Vagina (tissue), 2 donors: ENCODE data around the gene CERT1. TPM values are rescaled to one million over a fixed set of nuclear protein-coding genes. Genes with fewer than 3 reads are reported as not detected.
"Not testable (repeated sequence)": the region's sequence is repeated elsewhere in the genome, so short reads cannot be mapped to it uniquely, and the experiment has no call there.

ENCODE experiments used
- DNase-seq, 2 donors: peaks; one replicate each; pipeline ENCODE4 v3.0.0-alpha.2; 2017; ENCODE audit errors: extremely low spot score in 2 of 2
- H3K27ac ChIP-seq: fragments of 200-600 bp; sonication (generic); one replicate; pipeline ENCODE4 v1.5.1; 2019
- H3K27me3 ChIP-seq: fragments of 200-600 bp; sonication (generic); one replicate; pipeline ENCODE4 v1.5.1; 2019
- H3K36me3 ChIP-seq, 2 donors: fragments of 200-600 bp; sonication (generic); one replicate each; pipeline ENCODE4 v1.5.1; 2017 to 2019
- H3K4me1 ChIP-seq: fragments of 200-600 bp; sonication (generic); one replicate; pipeline ENCODE4 v1.5.1; 2019
- H3K4me3 ChIP-seq, 2 donors: fragments of 200-600 bp; sonication (generic); 1 replicate in 1 of 2; 2 replicates in 1 of 2; pipeline ENCODE4 v1.5.1; 2016 to 2019
- H3K9me3 ChIP-seq: fragments of 200-600 bp; sonication (generic); one replicate; pipeline ENCODE4 v1.5.1; 2019
- POLR2A ChIP-seq, 2 donors: fragments of 450-650 bp; IDR thresholded peaks; one replicate each; pipeline ENCODE4 v1.6.1; 2017; ENCODE audit warnings: antibody characterized with exemption in 2 of 2, mild to moderate bottlenecking in 2 of 2, moderate library complexity in 2 of 2
- POLR2AphosphoS5 ChIP-seq, 2 donors: sonication (generic); formaldehyde crosslinking; IDR thresholded peaks; one replicate each; pipeline ENCODE4 v1.9.0; 2017; ENCODE audit warnings: antibody characterized with exemption in 2 of 2, mild to moderate bottlenecking in 2 of 2, low read depth in 1 of 2; ENCODE audit not compliant: insufficient read depth in 1 of 2
- intact Hi-C: fragments of 100-400 bp; cut with DNase I; formaldehyde crosslinking; loops from one replicate; pipeline ENCODE4 v1.15.1; 2023
- small RNA-seq: library from RNA; depleted of rRNA; stranded (forward); fragments of <200 nt; gene quantifications from one replicate; pipeline ENCODE3, GENCODE V24; 2016
- total RNA-seq: library from RNA; depleted of rRNA; stranded (reverse); fragments of >200 nt; gene quantifications from one replicate; pipeline ENCODE4 v1.2.3, GENCODE V29; 2016
- TF ChIP-seq, protein P1 (sequence below), 3 experiments: fragments of 450-650 bp in 2 of 3; fragments of 200-600 bp in 1 of 3; sonication (generic) in 1 of 3; IDR thresholded peaks; one replicate each; pipeline ENCODE4 v1.5.1; 2017 to 2019; ENCODE audit warnings: antibody characterized with exemption in 3 of 3, mild to moderate bottlenecking in 2 of 3, moderate library complexity in 2 of 3

The CERT1 gene
- total RNA-seq, 1 donor from 2014 or later, result 44.2 TPM

DNA sequence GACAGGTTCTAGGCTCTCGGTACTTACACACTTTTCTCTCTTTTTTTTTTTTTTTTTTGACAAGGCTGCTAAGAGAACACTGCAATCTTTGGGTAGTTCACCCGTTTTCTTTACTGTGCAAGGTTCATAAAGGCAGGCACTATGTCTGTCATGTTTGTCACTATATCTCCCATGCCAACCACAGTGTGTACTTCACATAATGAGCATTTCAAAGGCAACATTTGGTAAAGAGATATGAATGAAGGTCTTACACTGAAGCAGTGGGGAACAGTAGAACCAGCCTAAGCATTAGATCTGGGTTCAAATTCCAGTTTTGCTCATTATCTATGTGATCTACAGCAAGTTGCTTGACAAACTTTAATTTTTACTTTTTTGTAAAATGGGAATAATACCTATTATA is 175.9 kb downstream of the CERT1 start:
- H3K4me1 ChIP-seq, result peaks cover 25% of the 10 kb centered on the region
- TF ChIP-seq POLR2A (IDR thresholded peaks at IDR 0.05) (no peak), POLR2AphosphoS5 (IDR thresholded peaks at IDR 0.05; ENCODE audit: insufficient read depth in 1 of 2, low read depth in 1 of 2) (no peak)
- TF ChIP-seq, protein P1, sequence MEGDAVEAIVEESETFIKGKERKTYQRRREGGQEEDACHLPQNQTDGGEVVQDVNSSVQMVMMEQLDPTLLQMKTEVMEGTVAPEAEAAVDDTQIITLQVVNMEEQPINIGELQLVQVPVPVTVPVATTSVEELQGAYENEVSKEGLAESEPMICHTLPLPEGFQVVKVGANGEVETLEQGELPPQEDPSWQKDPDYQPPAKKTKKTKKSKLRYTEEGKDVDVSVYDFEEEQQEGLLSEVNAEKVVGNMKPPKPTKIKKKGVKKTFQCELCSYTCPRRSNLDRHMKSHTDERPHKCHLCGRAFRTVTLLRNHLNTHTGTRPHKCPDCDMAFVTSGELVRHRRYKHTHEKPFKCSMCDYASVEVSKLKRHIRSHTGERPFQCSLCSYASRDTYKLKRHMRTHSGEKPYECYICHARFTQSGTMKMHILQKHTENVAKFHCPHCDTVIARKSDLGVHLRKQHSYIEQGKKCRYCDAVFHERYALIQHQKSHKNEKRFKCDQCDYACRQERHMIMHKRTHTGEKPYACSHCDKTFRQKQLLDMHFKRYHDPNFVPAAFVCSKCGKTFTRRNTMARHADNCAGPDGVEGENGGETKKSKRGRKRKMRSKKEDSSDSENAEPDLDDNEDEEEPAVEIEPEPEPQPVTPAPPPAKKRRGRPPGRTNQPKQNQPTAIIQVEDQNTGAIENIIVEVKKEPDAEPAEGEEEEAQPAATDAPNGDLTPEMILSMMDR (IDR thresholded peaks at IDR 0.05), result no peak
- no peaks in the 10 kb centered on the region for H3K27me3 ChIP-seq
- DNase-seq, result no peak
- intact Hi-C loops, result no loop called here
- H3K4me3 ChIP-seq, result no peak overlapping the region
- H3K27ac ChIP-seq, result no peak overlapping the region
- H3K36me3 ChIP-seq, result no peaks in the 10 kb centered on the region
- H3K9me3 ChIP-seq, result no peaks in the 10 kb centered on the region

DNA sequence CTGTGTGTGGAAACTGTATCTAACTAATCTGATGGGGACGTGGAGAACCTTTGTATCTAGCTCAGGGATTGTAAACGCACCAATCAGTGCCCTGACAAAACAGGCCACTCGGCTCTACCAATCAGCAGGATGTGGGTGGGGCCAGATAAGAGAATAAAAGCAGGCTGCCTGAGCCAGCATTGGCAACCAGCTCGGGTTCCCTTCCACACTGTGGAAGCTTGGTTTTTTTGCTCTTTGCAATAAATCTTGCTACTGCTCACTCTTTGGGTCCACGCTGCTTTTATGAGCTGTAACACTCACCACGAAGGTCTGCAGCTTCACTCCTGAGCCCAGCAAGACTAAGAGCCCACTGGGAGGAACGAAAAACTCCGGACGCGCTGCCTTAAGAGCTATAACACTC is 177.0 kb downstream of the CERT1 start:
- peaks cover 25% of the 10 kb centered on the region for H3K4me1 ChIP-seq
- H3K4me3 ChIP-seq, H3K9me3 ChIP-seq, H3K27me3 ChIP-seq, DNase-seq, H3K27ac ChIP-seq, H3K36me3 ChIP-seq, intact Hi-C loops: not testable (repeated sequence)

DNA sequence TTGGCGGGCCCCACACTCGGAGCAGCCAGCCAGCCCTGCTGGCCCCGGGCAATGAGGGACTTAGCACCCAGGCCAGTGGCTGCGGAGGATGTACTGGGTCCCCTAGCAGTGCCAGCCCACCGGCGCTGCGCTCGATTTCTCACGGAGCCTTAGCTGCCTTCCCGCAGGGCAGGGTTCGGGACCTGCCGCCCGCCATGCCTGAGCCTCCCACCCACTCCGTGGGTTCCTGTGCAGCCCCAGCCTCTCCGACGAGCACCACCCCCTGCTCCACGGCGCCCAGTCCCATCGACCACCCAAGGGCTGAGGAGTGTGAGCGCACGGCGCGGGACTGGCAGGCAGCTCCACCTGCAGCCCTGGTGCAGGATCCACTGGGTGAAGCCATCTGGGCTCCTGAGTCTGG is 177.7 kb downstream of the CERT1 start:
- H3K27ac ChIP-seq, intact Hi-C loops, H3K9me3 ChIP-seq, H3K4me3 ChIP-seq, DNase-seq, H3K36me3 ChIP-seq, H3K27me3 ChIP-seq: not testable (repeated sequence)
- H3K4me1 ChIP-seq, result peaks cover 21% of the 10 kb centered on the region

DNA sequence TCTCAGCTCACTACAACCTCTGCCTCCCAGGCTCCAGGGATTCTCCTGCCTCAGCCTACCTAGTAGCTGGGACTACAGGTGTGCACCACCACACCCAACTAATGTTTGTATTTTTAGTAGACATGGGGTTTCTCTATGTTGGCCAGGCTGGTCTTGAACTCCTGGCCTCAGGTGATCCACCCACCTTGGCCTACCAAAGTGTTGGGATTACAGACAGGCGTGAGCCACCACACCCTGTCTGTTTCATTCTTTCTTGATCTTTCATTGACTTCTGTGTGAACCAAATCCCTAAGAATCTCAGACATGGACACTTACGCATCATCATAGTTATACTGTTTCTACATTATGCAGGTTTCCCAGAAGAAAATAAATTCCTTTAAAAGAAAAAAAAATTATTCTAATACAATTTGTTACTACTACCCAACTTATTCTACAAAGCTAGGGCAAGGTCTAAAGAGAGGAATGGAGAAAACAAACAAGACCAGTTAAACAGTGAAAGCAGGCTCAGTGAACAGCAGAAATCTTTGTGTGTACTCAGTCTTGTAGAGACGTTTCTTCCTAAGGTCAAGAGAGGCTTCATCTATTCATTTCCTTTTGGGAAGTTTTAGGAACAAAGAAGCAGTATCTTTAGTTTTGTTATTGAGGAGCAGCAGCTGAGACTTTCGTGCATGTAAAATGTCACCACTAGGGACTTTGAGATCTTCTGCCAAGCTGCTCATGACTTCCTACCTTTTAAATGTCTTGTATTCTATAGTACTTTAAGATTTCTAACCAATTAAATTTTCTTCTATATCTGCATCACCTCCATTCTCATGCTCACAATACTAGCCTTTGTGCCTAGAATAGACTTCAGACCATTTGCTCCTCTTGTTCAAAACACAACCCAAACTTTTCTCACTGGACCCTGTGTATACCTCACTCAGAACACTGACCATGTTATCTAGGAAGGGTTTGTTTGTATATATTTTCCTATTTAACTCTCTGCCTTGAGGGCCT is 180.0 kb downstream of the CERT1 start:
- Histone ChIP-seq H3K27me3 (no peaks in the 10 kb centered on the region), H3K9me3 (no peaks in the 10 kb centered on the region), H3K27ac (no peak overlapping the region), H3K36me3 (no peaks in the 10 kb centered on the region), H3K4me1 (peaks cover 9% of the 10 kb centered on the region), H3K4me3 (no peak overlapping the region)
- no peak for DNase-seq
- intact Hi-C loops, result no loop called here
- no peak for TF ChIP-seq POLR2AphosphoS5 (IDR thresholded peaks at IDR 0.05; ENCODE audit: insufficient read depth in 1 of 2, low read depth in 1 of 2)
- no peak for TF ChIP-seq POLR2A (IDR thresholded peaks at IDR 0.05)
- TF ChIP-seq, protein P1 (IDR thresholded peaks at IDR 0.05), result no peak

DNA sequence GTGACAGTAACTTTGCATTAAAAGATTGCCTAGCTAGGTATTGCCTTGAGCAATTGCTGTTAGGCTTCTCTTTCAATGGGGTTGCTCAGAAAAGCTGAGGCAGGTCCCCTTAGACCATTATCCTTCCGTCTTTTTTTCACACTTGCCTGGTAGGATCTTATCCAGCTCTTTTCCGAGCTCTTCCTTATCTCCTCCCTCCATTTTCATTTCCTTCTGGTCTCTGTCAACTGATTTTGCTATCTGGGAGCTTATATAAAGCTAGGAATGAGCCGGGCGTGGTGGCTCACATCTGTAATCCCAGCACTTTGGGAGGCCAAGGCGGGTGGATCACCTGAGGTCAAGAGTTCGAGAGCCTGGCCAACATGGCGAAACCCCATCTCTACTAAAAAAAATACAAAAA is 181.0 kb downstream of the CERT1 start:
- H3K36me3 ChIP-seq, result no peaks in the 10 kb centered on the region
- no peak for DNase-seq
- intact Hi-C loops, result no loop called here
- no peaks in the 10 kb centered on the region for H3K4me1 ChIP-seq
- no peak overlapping the region for H3K4me3 ChIP-seq
- TF ChIP-seq POLR2AphosphoS5 (IDR thresholded peaks at IDR 0.05; ENCODE audit: insufficient read depth in 1 of 2, low read depth in 1 of 2), result no peak
- H3K27ac ChIP-seq, result no peak overlapping the region
- no peaks in the 10 kb centered on the region for H3K9me3 ChIP-seq
- no peaks in the 10 kb centered on the region for H3K27me3 ChIP-seq

Small RNA genes within 50 kb of the gene (small RNA-seq; reads per million reads assigned to genes)
- gene RNU7-175P, result not detected

Other genes starting within 250 kb of the CERT1 start
- gene HMGCR, start 174.4 kb downstream of the CERT1 start, total RNA-seq, result 42.7 TPM
- 31.4 TPM for gene POLK, start 262 bp upstream of the CERT1 start, total RNA-seq
- not detected for gene ANKDD1B, start 99.8 kb upstream of the CERT1 start, total RNA-seq
- 12.3 TPM for gene POC5, start 205.8 kb upstream of the CERT1 start, total RNA-seq